HUES6 (cell line): ENCODE results near the gene STX18.
A peak's percentile ranks its signal among the peaks of the same experiment; 100 is the strongest.

Source experiments
- H3K27ac ChIP-seq: 2 replicates; pipeline ENCODE4 v1.7.0; 2013; ENCODE audit warnings: low read depth, mild to moderate bottlenecking, low read length, inconsistent platforms
- H3K27me3 ChIP-seq: 2 replicates; pipeline ENCODE4 v1.6.1; 2013; ENCODE audit warnings: low read length; ENCODE audit not compliant: control insufficient read depth, insufficient read depth
- H3K36me3 ChIP-seq: 2 replicates; pipeline ENCODE4 v1.6.1; 2013; ENCODE audit warnings: low read length; ENCODE audit not compliant: control insufficient read depth, insufficient read depth
- H3K4me1 ChIP-seq: 2 replicates; pipeline ENCODE4 v1.6.1; 2013; ENCODE audit warnings: low read length; ENCODE audit not compliant: control insufficient read depth, insufficient read depth
- H3K4me3 ChIP-seq: 2 replicates; pipeline ENCODE4 v1.5.1; 2013; ENCODE audit warnings: low read depth, low read length
- H3K9ac ChIP-seq: one replicate; pipeline ENCODE4 v1.6.1; 2013; ENCODE audit warnings: mild to moderate bottlenecking, low read length
- H3K9me3 ChIP-seq: 2 replicates; pipeline ENCODE4 v1.6.1; 2013; ENCODE audit warnings: low read depth, low read length; ENCODE audit not compliant: control insufficient read depth, insufficient read depth

Gene STX18

DNA sequence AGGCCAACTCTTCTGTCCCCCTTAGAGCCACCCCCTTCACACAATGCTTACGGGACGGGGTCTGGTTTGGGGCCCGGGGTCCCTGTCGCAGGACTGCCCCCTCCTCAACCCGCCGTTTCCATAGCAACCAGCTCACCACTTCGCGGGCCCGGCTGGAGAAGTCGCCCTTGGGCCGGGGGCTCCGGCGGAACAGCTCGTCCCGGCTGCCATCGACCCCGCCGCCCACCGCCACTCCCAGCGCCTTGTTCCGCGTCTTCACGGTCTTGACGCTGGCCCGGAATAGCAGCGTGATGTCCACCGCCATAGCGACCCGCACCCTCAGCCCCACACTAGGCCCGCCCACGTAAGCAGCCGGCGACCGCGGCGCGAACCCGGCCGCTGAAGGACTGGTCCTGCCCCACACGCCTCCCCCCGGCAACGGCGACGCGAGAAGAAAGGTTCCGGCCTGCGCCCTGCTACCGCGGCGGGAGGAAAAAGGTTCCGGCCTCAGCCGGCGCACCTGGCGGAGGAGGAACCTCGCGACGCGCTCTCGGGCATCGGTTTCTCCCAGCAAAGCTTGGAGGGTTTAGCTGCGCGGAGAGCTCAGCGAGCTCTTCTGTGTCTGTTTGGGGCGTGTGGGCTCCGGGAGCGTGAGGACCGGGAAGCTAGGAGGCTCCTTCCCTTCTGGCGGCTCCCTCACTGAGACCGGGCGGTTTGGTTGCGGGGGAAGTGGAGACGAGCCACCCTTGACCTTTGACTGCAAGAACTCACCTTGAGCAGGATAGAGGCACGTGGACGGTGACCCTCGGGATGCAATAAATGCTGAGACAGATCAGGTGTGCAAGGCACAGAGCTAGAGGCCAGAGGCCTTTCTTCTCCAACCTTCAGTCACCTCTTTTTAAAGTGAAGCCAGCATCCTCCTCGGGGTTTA lies at the start of gene STX18:
TSS of gene STX18 (minus strand) at position 388 of the 910 bp plus-strand sequence. CDS start at position 304, 84 bp downstream.
- H3K4me1 ChIP-seq: peaks cover 11% of the 10 kb centered on the region; the same call in 1 of the 2 replicates
- H3K27me3 ChIP-seq: no peaks in the 10 kb centered on the region
- H3K36me3 ChIP-seq: peaks cover 17% of the 10 kb centered on the region
- peak within 1 kb of the TSS; percentile 96 for H3K4me3 ChIP-seq
- no peaks in the 10 kb centered on the region for H3K9me3 ChIP-seq
- peak within 1 kb of the TSS; percentile 88 for H3K27ac ChIP-seq
- peak within 1 kb of the TSS; percentile 90 for H3K9ac ChIP-seq

DNA sequence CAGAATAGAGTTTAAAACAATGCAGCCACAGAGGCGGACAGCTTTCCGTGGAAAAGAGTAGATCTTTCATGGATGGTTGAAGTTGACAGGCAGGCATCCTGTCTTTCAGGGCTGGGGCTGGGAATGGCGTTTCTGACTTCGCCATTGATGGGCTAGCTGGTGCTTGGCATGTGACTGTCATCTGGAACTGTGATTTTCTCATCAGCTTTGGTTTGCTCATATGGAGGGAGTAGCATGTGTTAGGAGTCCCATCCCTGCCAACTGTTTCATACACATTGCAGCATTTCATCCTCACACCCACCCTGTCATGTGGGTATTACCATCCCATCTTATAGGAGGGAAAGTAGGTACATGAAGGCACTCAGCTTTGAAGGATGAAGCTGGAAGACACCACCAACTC lies 49.2 kb upstream of the STX18 start:
- Histone ChIP-seq H3K27ac (no peak overlapping the region), H3K36me3 (peaks cover 14% of the 10 kb centered on the region; the same call in 1 of the 2 replicates), H3K9me3 (peaks cover 29% of the 10 kb centered on the region), H3K4me3 (no peak overlapping the region), H3K4me1 (peaks cover 6% of the 10 kb centered on the region; the same call in 1 of the 2 replicates), H3K27me3 (no peaks in the 10 kb centered on the region), H3K9ac (no peak overlapping the region)

DNA sequence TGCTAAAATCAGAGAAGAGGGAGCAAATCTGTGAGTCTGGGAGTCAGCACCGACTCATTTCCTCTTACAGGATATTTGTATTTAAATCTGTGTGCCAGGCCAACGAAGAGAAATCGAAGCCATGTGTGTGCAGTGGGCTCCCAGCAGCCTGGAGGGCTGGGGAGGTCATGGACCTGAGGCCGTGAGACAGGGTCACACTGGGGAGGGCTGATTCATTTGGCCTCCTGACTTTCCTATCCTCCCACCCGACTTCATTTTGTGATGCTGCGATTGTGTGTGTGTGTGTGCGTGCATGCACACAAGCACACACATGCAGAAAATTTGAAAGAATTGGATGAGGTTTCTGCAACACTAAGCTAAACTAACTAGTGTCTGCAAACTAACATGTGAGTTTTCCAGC lies 48.7 kb upstream of the STX18 start:
- Histone ChIP-seq H3K4me1 (peaks cover 6% of the 10 kb centered on the region; the same call in 1 of the 2 replicates), H3K4me3 (no peak overlapping the region), H3K9ac (no peak overlapping the region), H3K27ac (no peak overlapping the region), H3K9me3 (peaks cover 25% of the 10 kb centered on the region), H3K36me3 (peaks cover 11% of the 10 kb centered on the region; the same call in 1 of the 2 replicates), H3K27me3 (no peaks in the 10 kb centered on the region)

- Histone ChIP-seq H3K9me3 (no peaks in the 10 kb centered on the region), H3K27ac (no peak overlapping the region), H3K4me3 (no peak overlapping the region), H3K4me1 (peaks cover 6% of the 10 kb centered on the region; the same call in 1 of the 2 replicates), H3K9ac (no peak overlapping the region), H3K36me3 (no peaks in the 10 kb centered on the region), H3K27me3 (no peaks in the 10 kb centered on the region)
Observed at GRCh38 chr4:4585012-4585670, 43.3 kb upstream of the STX18 start.

DNA sequence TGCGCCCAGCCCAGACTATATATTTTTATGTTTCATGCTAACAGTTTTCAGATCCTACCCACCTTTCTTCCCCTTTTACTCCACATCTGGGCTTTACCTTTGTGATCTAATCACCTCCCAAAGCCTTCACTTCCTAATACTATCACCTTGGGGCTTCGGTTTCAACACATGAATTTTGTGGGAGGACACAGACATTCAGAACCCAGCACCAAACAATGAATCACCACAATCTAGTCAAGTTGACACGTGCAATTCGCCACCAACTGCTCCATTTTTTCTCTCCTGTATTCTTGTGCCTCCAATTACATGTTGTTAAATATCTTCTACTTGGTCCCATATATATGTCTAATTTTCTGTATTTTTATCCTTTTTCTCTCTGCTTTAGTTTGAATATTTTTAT lies 41.8 kb upstream of the STX18 start:
- H3K9me3 ChIP-seq: no peaks in the 10 kb centered on the region
- H3K27ac ChIP-seq: no peak overlapping the region
- H3K36me3 ChIP-seq: no peaks in the 10 kb centered on the region
- peaks cover 11% of the 10 kb centered on the region; the same call in 1 of the 2 replicates for H3K4me1 ChIP-seq
- no peaks in the 10 kb centered on the region for H3K27me3 ChIP-seq
- H3K4me3 ChIP-seq: no peak overlapping the region
- H3K9ac ChIP-seq: no peak overlapping the region

DNA sequence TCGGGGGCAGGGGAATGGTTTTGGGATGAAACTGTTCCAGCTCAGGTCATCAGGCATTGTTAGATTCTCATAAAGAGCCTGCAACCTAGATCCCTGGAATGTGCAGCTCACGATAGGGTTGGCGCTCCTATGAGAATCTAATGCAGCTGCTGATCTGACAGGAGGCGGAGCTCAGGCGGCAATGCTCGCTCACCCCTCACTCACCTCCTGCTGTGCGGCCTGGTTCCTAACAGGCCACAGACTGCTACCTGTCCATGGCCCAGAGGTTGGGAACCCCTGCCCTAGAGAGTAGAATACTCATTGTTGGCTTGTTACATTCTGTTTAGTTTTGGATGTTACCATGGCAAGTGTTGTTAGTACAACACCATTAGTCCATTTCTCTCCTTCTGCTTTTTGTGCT lies 40.8 kb upstream of the STX18 start:
- H3K4me3 ChIP-seq: no peak overlapping the region
- no peaks in the 10 kb centered on the region for H3K36me3 ChIP-seq
- H3K9me3 ChIP-seq: no peaks in the 10 kb centered on the region
- peaks cover 14% of the 10 kb centered on the region; the same call in 1 of the 2 replicates for H3K4me1 ChIP-seq
- H3K9ac ChIP-seq: no peak overlapping the region
- H3K27ac ChIP-seq: no peak overlapping the region
- H3K27me3 ChIP-seq: no peaks in the 10 kb centered on the region

DNA sequence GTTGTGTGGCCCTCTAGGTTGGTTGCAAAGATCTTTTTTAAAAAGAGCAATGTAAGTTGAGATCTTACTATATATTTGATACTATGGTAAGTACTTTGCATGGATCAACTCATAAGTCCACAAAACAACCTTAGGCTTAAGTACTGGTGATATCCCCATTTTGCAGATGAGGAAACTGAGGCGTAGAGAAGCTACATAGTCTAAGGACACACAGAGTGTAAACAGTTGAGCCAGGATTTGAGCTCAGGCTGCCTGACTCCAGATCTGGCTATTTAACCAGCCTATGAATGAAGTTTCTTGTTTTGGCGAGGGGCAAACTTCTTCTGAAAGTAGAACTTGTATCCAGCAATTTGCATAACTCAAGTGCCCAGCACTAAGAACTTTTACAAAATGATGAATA lies 38.6 kb upstream of the STX18 start:
- Histone ChIP-seq H3K27me3 (peaks cover 5% of the 10 kb centered on the region; the same call in 1 of the 2 replicates), H3K9ac (no peak overlapping the region), H3K9me3 (no peaks in the 10 kb centered on the region), H3K4me1 (peaks cover 18% of the 10 kb centered on the region; the same call in 1 of the 2 replicates), H3K36me3 (no peaks in the 10 kb centered on the region), H3K4me3 (no peak overlapping the region), H3K27ac (no peak overlapping the region)

DNA sequence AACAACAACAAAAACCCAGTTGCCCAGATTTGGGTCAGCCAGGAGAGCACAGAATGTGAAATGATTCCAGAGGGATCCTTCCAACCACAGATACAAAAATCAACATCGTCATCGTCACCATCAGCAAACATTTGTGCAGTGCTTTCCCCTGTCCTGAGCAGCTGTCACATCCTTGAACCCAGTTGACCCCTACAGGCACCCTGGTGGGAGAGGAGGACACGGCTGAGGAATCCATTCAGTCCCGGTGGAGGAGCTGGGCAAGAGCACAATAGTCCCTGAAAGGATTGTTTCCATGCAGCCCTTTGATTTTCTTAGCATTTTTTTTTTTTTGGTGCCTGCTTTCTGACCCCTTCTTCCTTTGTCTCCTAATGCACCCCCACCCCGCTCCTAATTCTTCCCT lies 37.1 kb upstream of the STX18 start:
- no peak overlapping the region for H3K27ac ChIP-seq

DNA sequence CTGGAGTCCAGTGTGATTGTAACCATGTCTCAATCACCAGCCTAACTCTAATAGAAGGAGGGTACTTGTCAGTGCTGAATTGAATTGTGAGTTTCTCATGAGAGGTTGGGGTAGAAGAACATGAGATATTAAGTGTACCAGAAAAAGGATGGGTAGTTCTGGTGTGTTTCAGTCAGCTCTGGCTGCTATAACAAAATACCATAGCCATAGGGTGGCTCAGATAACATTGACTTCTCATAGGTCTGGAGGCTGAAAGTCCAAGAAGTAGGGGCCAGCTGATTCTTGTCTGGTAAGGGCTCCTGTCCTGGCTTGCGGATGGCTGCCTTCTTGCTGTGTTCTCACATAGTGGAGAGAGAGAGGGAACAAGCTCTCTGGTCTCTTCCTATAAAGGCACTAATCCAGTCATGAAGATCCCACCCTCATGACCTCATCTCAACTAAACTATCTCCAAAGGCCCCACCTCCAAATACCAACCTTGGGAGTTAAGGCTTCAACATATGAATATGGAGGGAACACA lies 35.6 kb upstream of the STX18 start:
- H3K4me3 ChIP-seq: no peak overlapping the region
- H3K27ac ChIP-seq: no peak overlapping the region
- peaks cover 5% of the 10 kb centered on the region; the same call in 1 of the 2 replicates for H3K27me3 ChIP-seq
- no peaks in the 10 kb centered on the region for H3K9me3 ChIP-seq
- H3K36me3 ChIP-seq: no peaks in the 10 kb centered on the region
- H3K4me1 ChIP-seq: peaks cover 20% of the 10 kb centered on the region
- no peak overlapping the region for H3K9ac ChIP-seq

More for the DNA sequence above, 37.1 kb upstream of the STX18 start:
- H3K4me1 ChIP-seq: peaks cover 25% of the 10 kb centered on the region
- peaks cover 5% of the 10 kb centered on the region; the same call in 1 of the 2 replicates for H3K27me3 ChIP-seq
- no peak overlapping the region for H3K9ac ChIP-seq
- H3K4me3 ChIP-seq: no peak overlapping the region
- no peaks in the 10 kb centered on the region for H3K9me3 ChIP-seq
- no peaks in the 10 kb centered on the region for H3K36me3 ChIP-seq

GRCh38 chr4:4575284-4576211 lies 33.7 kb upstream of the STX18 start:
- peak overlapping the region; percentile 56 for H3K4me3 ChIP-seq
- H3K9ac ChIP-seq: peak overlapping the region; percentile 68
- no peak overlapping the region; the same call in 1 of the 2 replicates for H3K27ac ChIP-seq
- peaks cover 4% of the 10 kb centered on the region; the same call in 1 of the 2 replicates for H3K9me3 ChIP-seq
- no peaks in the 10 kb centered on the region for H3K36me3 ChIP-seq
- H3K27me3 ChIP-seq: peaks cover 5% of the 10 kb centered on the region; the same call in 1 of the 2 replicates
- H3K4me1 ChIP-seq: peaks cover 19% of the 10 kb centered on the region
